ENCODE data around the gene NUDT14. TPM values are rescaled to one million over a fixed set of nuclear protein-coding genes. Genes with fewer than 3 reads are reported as not detected.

NUDT14 gene
- total RNA-seq, 4 donors from 2014 or later = 12.9 to 19.4 (median 15.7) TPM

DNA sequence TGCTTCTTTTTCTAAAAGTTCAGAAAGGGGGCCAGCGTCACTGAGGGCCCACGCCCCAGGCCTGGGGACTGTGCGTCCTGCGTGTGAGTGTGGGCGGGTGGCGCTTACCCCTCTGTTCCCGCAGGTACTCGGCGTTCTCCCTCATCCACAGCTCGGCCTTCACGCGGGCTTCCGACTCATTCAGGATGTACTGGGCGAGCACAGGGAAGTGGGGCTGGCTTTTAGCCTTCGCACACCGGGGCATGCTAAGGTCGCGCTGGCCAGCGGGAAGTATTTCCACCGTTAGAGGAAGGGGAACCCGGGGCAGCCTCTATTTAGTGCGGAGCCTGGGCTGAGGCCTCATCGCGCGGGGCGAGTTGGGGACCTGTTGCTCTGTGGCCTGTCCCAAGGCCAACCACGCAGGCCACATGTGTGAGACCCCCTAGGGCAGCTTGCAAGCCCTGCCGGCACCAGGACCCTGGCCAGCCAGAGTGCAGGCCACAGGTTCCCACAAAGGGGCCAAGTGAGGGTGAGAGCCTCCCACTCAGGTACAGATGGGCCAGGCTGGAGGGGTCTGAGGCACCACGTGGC is 38.0 kb upstream of the NUDT14 start:
- intact Hi-C loops (cut with DNase I; ENCODE audit: low total_unique reads) = no loop called here
- 92 to 95% methylated on average over 24 to 27 of the region's 29 CpGs for WGBS, 2 donors
- H3K4me3 ChIP-seq (ENCODE audit: low read depth, poor library complexity, severe bottlenecking) = no peak overlapping the region
- TF ChIP-seq POLR2A (IDR thresholded peaks at IDR 0.05) = no peak
- TF ChIP-seq, protein P1, sequence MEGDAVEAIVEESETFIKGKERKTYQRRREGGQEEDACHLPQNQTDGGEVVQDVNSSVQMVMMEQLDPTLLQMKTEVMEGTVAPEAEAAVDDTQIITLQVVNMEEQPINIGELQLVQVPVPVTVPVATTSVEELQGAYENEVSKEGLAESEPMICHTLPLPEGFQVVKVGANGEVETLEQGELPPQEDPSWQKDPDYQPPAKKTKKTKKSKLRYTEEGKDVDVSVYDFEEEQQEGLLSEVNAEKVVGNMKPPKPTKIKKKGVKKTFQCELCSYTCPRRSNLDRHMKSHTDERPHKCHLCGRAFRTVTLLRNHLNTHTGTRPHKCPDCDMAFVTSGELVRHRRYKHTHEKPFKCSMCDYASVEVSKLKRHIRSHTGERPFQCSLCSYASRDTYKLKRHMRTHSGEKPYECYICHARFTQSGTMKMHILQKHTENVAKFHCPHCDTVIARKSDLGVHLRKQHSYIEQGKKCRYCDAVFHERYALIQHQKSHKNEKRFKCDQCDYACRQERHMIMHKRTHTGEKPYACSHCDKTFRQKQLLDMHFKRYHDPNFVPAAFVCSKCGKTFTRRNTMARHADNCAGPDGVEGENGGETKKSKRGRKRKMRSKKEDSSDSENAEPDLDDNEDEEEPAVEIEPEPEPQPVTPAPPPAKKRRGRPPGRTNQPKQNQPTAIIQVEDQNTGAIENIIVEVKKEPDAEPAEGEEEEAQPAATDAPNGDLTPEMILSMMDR (IDR thresholded peaks at IDR 0.05) = no peak
- no peak for DNase-seq (ENCODE audit: low spot score in 2 of 2)

- intact Hi-C loops (cut with DNase I; ENCODE audit: low total_unique reads) = no loop called here
- 88 to 96% methylated on average over 19 of the region's 19 CpGs for WGBS, 2 donors
- TF ChIP-seq, protein P1 (IDR thresholded peaks at IDR 0.05) = no peak
- TF ChIP-seq POLR2A (IDR thresholded peaks at IDR 0.05) = no peak
- no peak for DNase-seq (ENCODE audit: low spot score in 2 of 2)
- no peak overlapping the region for H3K4me3 ChIP-seq (ENCODE audit: low read depth, poor library complexity, severe bottlenecking)
Observed at GRCh38 chr14:105218611-105219010, 37.5 kb upstream of the NUDT14 start.

DNA sequence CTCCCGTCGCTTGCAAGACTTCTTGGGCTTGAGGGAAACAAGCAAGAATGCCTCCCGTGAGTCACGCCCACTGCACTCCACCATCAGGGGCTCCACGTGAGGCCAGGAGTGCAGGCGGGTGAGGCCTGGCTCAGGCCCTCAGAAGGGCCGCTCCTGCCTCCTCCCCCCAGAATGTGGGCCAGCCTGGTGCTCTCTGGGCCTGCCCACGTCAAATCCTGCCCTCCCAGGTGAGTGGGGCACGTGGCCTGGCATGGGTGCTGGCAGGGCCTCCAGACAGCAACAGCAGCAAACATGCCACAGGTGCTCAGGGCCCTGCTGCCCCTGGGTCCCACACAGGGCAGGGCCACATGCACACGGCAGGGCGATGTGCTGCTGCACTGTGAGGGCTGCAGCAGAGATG is 36.7 kb upstream of the NUDT14 start:
- intact Hi-C loops (cut with DNase I; ENCODE audit: low total_unique reads) = no loop called here
- no peak for DNase-seq (ENCODE audit: low spot score in 2 of 2)

DNA sequence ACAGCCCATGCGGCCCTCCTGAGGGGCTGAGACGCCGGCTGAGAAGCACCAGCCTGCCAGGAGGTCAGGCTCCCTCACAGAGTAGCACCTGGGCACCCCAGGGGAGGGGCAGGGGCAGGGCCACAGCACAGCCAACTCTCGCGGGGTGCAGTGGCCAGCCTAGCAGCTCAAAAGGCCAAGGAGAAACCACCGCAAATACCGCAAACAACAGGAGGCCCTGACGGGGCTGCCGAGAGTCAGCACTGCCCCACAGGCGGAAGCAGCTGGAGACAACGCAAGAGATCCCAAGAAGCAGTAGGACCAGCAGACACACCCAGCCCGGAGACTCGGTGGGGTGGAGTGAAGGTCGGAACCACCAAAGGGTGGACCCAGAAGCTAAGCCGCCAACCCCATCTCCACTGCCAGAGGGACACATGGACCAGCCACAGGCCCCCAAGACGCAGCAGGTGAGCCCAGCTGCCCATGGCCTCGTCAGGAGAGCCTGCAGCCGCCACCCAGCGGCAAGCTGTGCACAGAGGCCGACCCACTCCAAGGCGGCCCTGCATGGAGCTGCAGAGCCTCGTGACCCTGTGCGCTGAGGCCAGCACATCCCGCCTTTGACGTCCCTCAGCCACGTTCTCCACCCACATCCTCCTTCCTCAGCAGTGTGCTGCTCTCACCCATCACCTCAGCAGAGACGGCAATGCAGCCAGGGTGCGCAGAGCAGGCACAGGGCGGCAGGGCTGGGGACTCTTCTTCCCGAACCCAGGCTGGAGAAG is 35.6 kb upstream of the NUDT14 start:
- no peak for DNase-seq (ENCODE audit: low spot score in 2 of 2)
- WGBS, 2 donors = 92 to 93% methylated on average over 30 of the region's 30 CpGs
- no peak overlapping the region for H3K4me3 ChIP-seq (ENCODE audit: low read depth, poor library complexity, severe bottlenecking)
- no peak for TF ChIP-seq POLR2A (IDR thresholded peaks at IDR 0.05)
- TF ChIP-seq, protein P1 (IDR thresholded peaks at IDR 0.05) = no peak
- intact Hi-C loops (cut with DNase I; ENCODE audit: low total_unique reads) = no loop called here

More for the DNA sequence above, 36.7 kb upstream of the NUDT14 start:
- WGBS, 2 donors = 90 to 99% methylated on average over 7 to 8 of the region's 11 CpGs
- TF ChIP-seq POLR2A (IDR thresholded peaks at IDR 0.05) = no peak
- TF ChIP-seq, protein P1 (IDR thresholded peaks at IDR 0.05) = no peak
- H3K4me3 ChIP-seq (ENCODE audit: low read depth, poor library complexity, severe bottlenecking) = no peak overlapping the region

DNA sequence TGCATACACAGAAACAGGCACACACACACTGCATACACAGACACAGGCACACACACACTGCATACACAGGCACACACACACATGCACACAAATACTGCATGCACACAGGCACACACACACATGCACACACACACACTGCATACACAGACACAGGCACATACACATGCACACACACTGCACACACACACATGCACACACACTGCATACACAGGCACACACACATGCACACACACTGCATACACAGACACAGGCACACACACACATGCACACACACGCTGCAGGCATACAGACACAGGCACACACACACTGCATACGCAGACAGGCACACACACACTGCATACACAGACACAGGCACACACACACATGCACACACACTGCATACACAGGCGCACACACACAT is 34.5 kb upstream of the NUDT14 start:
- no peak overlapping the region for H3K4me3 ChIP-seq (ENCODE audit: low read depth, poor library complexity, severe bottlenecking)
- intact Hi-C loops (cut with DNase I; ENCODE audit: low total_unique reads) = no loop called here
- no peak for DNase-seq (ENCODE audit: low spot score in 2 of 2)
- TF ChIP-seq, protein P1 (IDR thresholded peaks at IDR 0.05) = no peak
- no peak for TF ChIP-seq POLR2A (IDR thresholded peaks at IDR 0.05)
- 93 to 96% methylated on average over 3 of the region's 3 CpGs for WGBS, 2 donors

Data from lower leg skin (tissue), 4 donors.